Measurements from ENCODE around the gene ZNF625.

The ZNF625 gene

GRCh38 chr19:12156223-12157058, at the start of gene ZNF625:
Gene ZNF625 (minus strand): TSS chr19:12156734. CDS start chr19:12156558, 176 bp downstream.
- DNase-seq: peak; percentile 98

GRCh38 chr19:12205296-12205695, 48.8 kb upstream of the ZNF625 start:
- no peak for DNase-seq

DNA sequence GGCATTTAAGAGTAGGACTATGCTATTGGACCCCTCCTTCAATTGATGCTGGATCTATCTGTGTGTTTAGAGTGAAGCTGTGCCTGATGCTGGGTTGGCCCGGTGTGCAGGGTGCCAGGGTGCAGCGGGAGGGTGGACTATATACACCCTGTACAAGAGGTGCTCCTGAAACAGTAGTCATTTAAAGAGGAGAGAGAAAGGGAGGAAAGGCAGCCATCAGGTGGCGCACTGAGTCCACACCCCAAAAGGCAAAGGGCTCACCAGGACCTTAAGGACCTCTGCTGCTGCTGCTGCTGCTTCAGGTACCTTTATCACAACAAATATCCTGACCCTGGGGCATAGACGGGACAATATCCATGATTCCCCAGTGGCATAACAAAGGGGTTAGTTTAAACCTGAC, 45.7 kb upstream of the ZNF625 start:
- no peak for DNase-seq

GRCh38 chr19:12199757-12200419, 43.4 kb upstream of the ZNF625 start:
- no peak for DNase-seq

DNA sequence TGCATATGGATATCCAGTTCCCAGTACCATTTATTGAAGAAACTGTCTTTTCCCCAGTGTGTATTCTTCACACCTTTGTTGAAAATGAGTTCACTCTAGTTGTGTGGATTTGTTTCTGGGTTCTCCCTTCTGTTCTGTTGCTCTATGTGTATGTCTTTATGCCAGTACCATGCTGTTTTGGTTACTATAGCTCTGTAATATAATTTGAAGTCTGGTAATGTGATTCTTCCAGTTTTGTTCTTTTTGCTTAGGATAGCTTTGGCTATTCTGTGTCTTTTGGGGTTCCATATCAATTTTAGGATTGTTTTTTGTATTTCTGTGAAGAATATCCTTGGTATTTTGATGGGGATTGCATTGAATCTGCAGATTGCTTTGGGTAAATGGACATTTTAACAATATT, 41.6 kb upstream of the ZNF625 start:
- DNase-seq: no peak

DNA sequence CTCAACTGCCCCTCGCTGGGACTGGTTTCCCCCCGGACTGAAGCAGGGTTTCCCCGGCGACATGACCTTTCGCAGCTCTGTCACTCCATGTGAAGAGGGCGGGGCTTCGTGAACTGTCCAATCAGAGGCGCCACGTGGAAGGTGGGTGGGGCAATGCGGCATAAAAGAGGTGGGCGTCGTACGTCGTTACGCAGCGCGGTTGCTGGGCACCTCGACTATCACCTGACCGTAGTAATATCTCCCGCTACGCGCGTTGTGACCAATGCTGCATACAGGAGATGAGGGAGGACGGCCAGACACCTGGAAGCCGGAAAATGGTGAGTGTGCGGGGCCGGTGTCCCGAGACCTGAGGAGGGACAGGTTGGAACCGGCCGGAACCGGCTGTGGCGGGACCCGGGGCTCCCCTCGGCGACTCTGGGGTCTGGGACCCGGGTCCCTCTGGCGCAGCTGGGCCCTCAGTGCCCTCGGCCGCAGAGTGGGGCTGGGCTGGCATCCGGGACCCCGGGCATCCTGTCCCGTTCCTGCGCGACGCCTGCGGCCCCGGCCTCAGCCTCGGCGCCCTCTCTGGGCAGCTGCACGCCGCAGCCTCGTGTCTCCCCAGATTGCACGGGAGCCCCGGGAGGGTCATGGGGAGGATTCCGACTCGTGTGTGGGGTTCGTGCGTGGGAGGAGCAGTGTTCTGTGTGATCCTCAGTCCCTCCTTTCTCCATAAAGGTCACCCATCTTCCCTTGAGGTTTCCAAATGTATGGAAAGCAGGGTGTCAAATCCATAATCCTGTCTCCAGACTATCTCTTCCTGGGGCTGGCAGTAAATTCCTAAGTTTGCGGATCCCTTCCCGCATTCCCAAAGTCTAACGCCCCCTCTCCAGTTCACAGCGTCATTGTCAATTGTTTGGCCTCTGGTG, 38.5 kb upstream of the ZNF625 start:
- no peak for DNase-seq

DNA sequence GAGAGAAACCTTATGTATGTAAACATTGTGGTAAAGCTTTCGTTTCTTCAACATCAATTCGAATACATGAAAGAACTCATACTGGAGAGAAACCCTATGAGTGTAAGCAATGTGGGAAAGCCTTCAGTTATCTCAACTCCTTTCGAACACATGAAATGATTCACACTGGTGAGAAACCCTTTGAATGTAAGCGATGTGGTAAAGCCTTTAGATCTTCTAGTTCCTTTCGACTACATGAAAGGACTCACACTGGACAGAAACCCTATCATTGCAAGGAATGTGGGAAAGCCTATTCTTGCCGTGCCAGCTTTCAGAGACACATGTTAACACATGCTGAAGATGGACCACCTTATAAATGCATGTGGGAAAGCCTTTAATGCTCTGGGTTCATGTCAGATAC, 31.1 kb upstream of the ZNF625 start:
- DNase-seq: no peak

- no peak for DNase-seq
These were observed 23.8 kb upstream of the ZNF625 start for GRCh38 chr19:12180377-12180776.

DNA sequence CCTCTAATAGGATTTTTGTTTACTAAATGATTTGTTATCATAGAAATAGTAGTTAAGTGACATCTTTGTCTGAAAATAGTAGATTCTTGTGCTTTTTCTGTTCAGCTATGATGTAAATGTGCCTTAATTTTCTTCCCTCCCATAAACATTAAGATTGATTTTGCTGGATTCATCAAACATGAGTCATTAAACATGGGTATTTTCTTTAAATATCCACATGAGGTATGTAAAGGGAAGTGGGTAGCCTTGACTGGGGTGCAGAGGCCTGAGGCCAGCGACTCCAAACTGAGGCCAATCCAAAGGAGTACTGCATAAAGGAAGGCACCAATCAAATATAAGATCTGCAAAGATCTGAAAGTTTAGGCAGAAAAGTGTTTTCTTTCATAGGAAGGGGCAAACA, 10.1 kb upstream of the ZNF625 start:
- no peak for DNase-seq

DNA sequence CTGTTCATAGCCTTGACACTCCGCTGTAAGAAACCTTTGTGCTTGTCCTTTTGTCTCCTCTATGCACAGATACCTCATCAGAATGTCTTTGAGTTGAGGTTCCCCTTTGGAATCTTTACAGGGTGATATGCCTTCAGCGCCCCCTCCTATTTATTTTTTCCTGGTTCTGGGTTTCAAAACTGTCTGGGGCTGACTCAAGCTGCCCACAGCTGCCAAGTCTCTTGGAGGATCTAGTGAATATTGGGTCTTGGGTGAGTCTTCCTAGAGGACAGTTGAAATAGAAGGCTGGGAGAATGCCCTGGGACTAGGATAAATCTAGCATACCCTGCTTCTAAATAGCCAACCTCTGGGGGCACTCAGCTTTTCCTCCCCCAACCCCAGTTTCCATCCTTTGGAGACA, 7.3 kb upstream of the ZNF625 start:
- DNase-seq: no peak

- peak; percentile 98 for DNase-seq
These were observed 6.6 kb upstream of the ZNF625 start, which contains the start of gene ZNF136 for GRCh38 chr19:12162882-12163806. Gene ZNF136 (plus strand): TSS chr19:12163096. CDS start chr19:12163204, 108 bp downstream.

DNA sequence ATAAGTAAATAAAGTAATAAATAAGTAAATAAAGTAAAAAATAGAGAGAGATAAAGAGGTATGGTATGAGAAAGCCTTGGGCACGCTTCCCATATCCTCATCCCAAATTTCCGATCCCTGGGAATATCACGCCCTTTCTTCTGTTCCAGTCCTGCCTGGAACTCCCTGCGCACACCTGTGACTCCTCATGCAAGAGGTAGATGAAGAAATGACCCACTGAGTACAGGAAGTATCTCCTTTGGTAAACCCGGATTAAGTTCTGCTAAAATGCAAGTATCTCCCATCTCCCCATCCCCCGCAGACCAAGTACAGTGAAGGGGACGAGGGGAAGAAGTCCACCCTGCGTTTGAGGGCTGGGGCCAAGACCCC, 6.0 kb upstream of the ZNF625 start:
- no peak for DNase-seq

DNA sequence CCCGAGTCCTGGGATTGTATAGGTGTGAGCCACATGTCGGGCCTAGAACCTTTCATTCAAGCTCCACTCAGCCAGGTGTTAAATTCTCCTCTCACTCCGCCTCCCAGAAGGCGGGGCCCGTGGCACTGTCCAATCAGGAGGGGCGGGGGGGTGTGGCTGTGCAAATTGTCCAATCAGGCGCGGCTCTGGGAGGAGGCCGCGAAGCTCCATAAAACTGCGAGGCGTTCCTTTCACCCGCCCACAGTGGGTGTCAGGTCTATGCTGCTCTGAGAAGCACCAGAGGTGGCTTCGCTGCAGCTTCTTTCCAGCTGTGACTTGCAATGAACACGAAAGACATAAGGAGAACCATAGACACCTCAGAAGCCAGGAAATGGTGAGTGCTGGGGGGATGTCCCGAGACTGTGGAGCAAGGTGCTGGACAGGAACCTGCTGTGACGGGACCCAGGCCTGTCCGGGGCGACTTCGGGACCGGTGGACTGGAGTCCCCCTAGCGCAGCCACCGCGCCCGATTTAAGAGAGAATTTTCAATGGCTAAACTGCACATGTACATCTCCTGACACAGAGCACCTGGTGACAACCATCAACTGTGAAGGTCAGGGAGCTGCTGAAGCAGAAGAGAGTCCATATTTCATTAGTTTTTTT, 3.4 kb upstream of the ZNF625 start:
- no peak for DNase-seq

- DNase-seq: no peak
These were observed 1.1 kb downstream of the ZNF625 start for GRCh38 chr19:12155324-12155860.

GRCh38 chr19:12145348-12145747, 11.2 kb downstream of the ZNF625 start:
- no peak for DNase-seq

DNA sequence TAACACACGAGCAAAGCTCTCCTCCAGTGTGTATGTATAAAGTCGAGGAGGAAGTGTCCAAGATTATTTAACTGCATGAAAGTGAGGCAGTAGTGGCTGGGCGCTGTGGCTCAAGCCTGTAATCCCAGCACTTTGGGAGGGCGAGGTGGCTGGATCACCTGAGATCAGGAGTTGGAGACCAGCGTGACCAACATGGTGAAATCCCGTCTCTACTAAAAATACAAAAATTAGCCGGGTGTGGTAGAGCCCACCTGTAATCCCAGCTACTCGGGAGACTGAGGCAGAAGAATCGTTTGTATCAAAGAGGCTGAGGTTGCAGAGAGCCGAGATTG, 15.2 kb downstream of the ZNF625 start:
- no peak for DNase-seq

DNA sequence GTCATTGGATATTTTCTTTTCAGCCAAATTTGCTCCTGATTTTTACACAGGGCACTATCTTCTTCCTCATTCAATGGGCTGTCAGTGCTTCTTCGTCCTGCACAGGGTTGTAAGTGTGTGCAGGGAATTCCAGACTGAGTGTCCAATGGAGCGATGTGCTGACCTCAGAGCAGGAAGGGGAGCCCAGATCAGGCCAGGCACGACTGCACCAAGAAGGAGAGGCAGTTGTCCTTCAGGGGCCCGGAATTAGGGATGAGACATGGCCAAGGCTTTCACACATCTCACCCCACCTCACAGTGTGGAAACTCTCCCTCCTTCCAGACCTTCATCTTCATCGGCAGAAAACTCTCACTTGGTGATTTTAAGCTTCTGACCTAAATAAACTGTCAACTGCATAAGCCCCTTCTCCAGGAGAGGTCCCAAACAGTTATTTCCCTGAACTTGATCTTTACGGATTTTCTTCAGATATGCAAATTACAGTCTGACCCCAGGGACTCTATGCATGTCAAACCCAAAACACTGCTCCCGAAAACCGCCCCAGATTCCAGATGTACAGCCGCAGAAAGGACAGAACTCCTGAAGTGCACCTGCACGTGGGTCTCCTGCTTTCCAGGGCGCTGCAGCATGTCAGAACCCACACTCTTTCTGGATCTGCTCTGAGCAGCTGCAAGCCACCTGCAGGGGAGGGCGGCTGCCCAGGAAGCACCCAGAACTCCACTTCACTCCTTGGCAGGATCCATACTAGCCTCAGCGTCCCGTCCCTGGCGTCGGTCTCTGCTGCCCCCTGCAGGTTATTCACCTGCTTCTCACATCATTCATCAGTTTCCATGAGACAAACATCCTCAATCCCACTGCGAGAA, 15.8 kb downstream of the ZNF625 start:
- DNase-seq: peak; percentile 90

DNA sequence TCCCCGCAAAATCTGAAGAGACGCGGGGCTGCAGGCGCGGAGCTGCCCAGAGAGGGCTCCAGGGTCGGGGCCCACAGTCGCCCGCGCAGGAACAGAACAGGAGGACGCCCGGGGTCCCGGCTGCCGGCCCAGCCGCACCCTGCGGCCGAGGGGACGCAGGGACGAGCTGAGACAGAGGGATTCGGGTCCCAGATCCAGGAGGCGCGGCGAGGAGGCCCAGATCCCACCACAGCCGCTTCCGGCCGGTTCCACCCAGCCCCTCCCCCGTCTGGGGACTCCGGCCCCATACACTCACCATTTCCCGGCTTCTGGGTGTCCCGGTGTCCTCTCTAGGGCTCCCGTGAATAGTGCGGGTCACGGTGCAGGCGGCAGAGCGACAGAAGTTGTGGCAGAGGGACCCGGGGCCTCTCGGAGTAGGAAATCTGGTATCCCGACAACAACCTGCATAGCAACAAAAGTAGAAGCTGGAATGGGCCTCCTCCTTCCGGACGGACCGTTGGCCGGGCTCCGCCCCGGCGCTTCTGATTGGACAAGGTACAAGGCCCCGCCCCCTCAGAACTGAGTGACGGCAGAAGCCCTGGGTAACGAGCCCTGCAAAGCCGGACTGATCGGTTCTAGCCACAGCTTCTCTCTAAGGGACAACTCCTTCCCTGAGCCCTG, 16.5 kb downstream of the ZNF625 start, which contains the start of gene ZNF20:
ZNF20 (minus strand) TSS at position 466 of the 660 bp plus-strand sequence; CDS start at position 298, 168 bp downstream.
- DNase-seq: peak; percentile 99

GRCh38 chr19:12139269-12139668, 17.3 kb downstream of the ZNF625 start:
- no peak for DNase-seq

Measured in islet precursor cell (in vitro differentiated cells).